GM21576 (cell line): ENCODE data around the gene ARID1B.

Experiments used
- ATAC-seq: cut with Tn5 transposase; IDR thresholded peaks from one replicate; pipeline ENCODE4 v1.9.1; 2021; ENCODE audit warnings: mild to moderate bottlenecking, moderate library complexity; ENCODE audit not compliant: unreplicated experiment

Gene ARID1B

GRCh38 chr6:157067507-157067906, 290.3 kb downstream of the ARID1B start:
- no peak for ATAC-seq

GRCh38 chr6:157068691-157069324, 291.6 kb downstream of the ARID1B start:
- ATAC-seq: peak; percentile 97

GRCh38 chr6:157069585-157069984, 292.4 kb downstream of the ARID1B start:
- ATAC-seq: no peak

GRCh38 chr6:157070403-157071107, 293.4 kb downstream of the ARID1B start:
- ATAC-seq: no peak

GRCh38 chr6:157072128-157072527, 294.9 kb downstream of the ARID1B start:
- ATAC-seq: no peak

GRCh38 chr6:157073596-157073995, 296.4 kb downstream of the ARID1B start:
- ATAC-seq: no peak

- no peak for ATAC-seq
Observed at GRCh38 chr6:157074969-157075368, 297.8 kb downstream of the ARID1B start.

- peak; percentile 83 for ATAC-seq
Observed at GRCh38 chr6:157075549-157076450, 298.6 kb downstream of the ARID1B start.

- ATAC-seq: no peak
Observed at GRCh38 chr6:157076451-157076822, 299.3 kb downstream of the ARID1B start.

GRCh38 chr6:157077251-157077650, 300.1 kb downstream of the ARID1B start:
- no peak for ATAC-seq

GRCh38 chr6:157078326-157078725, 301.1 kb downstream of the ARID1B start:
- ATAC-seq: no peak

- ATAC-seq: no peak
Observed at GRCh38 chr6:157079277-157079676, 302.1 kb downstream of the ARID1B start.

GRCh38 chr6:157079771-157080170, 302.6 kb downstream of the ARID1B start:
- no peak for ATAC-seq

- no peak for ATAC-seq
Observed at GRCh38 chr6:157080986-157081391, 303.8 kb downstream of the ARID1B start.

GRCh38 chr6:157083343-157083742, 306.2 kb downstream of the ARID1B start:
- ATAC-seq: no peak

GRCh38 chr6:157086632-157087031, 309.5 kb downstream of the ARID1B start:
- ATAC-seq: no peak

- ATAC-seq: no peak
Observed at GRCh38 chr6:157087974-157088373, 310.8 kb downstream of the ARID1B start.

GRCh38 chr6:157088841-157089240, 311.7 kb downstream of the ARID1B start:
- ATAC-seq: no peak

GRCh38 chr6:157089258-157089657, 312.1 kb downstream of the ARID1B start:
- no peak for ATAC-seq

- ATAC-seq: no peak
Observed at GRCh38 chr6:157089851-157090250, 312.7 kb downstream of the ARID1B start.

- no peak for ATAC-seq
Observed at GRCh38 chr6:157090736-157091135, 313.6 kb downstream of the ARID1B start.

- no peak for ATAC-seq
Observed at GRCh38 chr6:157091243-157091642, 314.1 kb downstream of the ARID1B start.
